NCI-H510A (cell line): ENCODE measurements around the gene C2CD4D.
"Not testable (repeated sequence)": the region's sequence is repeated elsewhere in the genome, so short reads cannot be mapped to it uniquely, and the experiment has no call there.

Experiments used
- DNase-seq: peaks from one replicate; lab custom pipeline; 2025; lab: John Stamatoyannopoulos, UW

The C2CD4D gene

DNA sequence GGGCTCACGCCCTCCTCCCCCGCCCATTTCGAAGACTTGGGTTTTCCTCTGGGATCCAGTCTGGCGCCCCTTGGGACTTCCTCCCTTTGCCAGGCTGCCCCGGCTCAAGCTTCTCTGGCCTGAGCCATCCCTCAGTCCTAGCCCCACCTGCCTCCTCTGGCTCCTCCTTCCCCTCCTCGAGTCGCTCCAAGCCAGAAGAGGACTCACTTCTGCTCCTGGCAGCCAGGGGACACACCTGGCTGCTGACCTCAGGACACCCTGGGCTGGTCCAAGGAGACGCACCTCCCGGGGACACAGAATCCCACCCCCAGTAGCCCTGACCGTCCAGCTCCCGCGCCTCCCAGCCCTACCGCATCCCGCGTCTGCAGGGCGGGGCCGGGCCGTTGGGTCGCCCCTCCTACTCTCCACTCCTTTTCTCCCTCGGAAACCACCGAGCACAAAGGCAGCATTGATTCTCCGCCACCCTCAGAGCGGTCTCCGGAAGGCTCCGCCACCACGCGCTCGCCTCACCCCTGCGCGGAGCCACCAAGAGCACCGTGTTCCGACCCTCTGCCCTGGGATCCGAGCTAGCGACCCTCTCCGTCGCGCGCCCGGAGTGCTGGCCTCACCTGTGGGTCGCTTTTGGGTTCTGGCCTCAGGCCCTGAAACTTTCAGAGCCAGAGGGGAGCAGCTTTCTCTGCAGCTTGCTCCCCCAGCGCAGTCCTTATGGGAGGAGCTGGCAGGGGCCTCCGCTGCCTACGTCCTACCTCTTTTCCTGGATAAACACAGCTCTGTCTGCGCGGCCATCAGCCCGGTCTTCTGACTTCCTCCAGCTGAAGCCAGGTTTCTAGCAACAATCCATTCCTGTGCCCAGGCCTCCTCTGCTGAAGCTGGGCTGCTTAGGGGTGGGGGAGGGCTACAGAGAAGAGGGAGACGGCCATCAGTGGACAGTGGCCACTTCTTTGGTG lies at the start of gene C2CD4D:
TSS of gene C2CD4D (minus strand) at position 364 of the 947 bp plus-strand sequence. CDS start 831 bp downstream, outside the sequence.
- DNase-seq: peak; percentile 78

DNA sequence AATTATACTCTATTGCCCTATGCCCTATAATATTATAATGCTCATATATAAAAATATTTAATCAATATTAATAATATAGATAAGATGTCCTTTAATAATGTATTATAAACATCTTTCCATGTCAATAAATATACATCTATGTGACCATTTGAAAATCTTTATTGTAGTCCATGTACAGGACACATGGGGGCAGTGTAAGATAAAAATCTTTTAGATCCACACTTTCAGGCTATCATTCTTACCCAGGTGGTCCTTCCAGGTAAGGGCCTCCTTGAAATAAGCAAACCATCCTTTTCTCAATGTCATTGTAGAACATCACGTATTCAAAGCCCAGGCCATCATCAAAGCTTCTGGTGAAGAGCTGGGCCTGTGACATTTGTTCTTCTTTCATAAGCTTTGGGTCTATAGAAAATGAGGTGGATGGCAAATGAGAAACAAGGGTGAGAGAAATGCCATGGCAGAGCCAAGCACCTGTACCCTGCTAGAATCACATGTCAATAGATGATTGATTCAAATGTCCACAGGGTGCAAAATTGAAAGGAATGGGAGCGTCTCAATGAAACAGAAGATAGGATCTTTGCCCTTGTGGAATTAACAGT lies 49.5 kb upstream of the C2CD4D start:
- DNase-seq: no peak

DNA sequence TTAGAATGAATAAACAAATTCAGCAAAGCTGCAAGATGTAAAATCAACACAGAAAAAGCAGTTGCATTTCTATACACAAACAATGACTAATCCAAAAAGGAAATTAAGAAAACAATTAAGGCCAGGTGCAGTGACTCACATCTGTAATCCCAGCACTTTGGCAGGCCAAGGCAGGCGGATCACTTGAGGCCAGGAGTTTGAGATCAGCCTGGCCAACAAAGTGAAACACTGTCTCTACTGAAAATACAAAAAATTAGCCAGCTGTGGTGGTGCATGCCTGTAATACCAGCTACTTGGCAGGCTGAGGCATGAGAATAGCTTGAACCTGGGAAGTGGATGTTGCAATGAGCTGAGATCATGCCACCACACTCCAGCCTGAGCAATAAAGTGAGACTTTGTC lies 47.4 kb upstream of the C2CD4D start:
- no peak for DNase-seq

DNA sequence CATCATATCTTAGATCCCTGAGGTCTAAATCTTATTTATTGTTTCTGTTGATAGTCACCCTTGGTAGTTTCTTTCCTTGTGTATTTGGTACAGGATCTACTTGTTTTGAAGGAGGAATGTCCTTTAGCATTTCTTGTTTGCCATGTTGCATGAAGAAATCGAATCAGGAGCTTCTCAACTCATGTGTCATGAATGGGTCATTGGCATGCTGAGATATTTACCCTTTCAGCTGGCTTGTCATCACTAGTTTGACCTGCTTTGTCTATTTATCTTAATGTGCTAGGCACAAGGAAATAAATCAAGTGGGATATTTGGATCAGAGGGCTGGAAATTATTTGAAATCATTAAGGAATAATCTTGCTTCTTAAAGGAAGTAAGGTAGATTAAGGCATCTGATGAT lies 45.9 kb upstream of the C2CD4D start:
- DNase-seq: no peak

DNA sequence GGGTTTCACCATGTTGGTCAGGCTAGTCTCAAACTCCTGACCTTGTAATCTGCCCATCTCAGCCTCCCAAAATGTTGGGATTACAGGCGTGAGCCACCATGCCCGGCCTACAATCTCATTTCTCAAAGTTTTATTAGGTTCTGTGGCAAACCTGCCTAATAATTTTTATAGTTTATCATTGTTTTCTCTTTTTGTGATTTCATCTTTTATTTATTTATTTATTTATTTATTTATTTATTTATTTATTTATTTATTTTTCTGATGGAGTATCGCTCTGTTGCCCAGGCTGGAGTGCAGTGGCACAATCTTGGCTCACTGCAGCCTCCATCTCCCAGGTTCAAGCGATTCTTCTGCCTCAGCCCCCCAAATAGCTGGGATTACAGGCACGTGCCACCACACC lies 45.3 kb upstream of the C2CD4D start:
- not testable (repeated sequence) for DNase-seq

DNA sequence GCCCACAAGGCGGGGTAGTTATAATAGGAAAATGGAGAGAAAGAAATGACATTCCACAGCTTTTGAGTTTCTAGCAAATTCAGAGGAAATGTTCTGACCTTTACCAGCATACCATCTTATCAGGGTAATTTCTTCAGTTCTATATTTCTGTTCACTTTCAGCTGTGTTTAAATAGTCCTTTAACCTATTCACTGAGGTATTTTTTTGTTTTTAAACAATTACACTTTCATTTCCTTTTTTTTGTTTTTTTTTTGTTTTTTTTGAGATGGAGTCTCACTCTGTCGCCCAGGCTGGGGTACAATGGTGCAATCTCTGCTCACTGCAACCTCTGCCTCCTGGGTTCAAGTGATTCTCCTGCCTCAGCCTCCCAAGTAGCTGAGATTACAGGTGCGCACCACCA lies 44.8 kb upstream of the C2CD4D start:
- not testable (repeated sequence) for DNase-seq

DNA sequence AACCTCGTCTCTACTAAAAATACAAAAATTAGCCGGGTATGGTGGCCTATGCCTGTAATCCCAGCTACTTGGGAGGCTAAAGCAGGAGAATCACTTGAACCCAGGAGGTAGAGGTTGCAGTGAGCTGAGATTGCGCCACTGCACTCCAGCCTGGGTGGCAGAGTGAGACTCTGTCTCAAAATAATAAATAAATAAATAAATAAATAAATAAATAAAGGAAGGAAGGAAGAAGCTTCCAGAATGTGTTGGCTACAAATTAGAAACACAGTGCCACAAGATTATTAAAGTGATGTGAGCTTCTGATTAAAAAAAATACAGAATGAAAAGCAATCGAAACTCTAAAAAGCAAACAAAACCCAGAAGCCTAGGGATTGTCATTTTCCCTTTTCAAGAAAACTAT lies 44.3 kb upstream of the C2CD4D start:
- not testable (repeated sequence) for DNase-seq

DNA sequence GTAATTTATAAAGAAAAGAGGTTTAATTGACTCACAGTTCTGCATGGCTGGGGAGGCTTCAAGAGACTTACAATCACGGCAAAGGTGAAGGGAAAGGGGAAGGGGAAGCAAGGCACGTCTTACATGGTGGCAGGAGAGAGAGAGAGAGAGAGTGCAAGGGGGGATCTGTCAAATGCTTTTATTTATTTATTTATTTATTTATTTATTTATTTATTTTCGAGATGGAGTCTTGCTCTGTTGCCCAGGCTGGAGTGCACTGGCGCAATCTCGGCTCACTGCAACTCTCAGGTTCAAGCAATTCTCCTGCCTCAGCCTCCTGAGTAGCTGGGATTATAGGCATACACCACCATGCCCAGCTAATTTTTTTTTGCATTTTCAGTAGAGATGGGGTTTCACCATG lies 43.3 kb upstream of the C2CD4D start:
- not testable (repeated sequence) for DNase-seq

DNA sequence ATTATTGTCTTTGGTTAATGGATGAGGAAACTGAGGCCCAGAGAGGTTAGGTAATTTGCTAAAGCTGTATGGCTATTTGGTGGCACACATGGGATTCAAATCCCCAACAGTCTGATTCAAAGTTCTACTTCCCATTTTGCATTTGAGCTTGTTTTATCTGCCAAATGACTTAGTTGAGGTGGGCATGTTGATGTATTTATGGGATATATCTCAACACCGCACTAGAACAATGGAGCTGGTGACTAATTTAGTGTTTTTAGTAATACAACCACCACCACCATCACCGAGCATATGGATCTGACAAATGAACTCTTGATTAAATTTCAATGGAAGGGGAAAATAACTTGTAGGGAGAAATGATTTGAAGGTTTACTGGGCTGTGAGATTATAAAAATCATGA lies 42.8 kb upstream of the C2CD4D start:
- no peak for DNase-seq

DNA sequence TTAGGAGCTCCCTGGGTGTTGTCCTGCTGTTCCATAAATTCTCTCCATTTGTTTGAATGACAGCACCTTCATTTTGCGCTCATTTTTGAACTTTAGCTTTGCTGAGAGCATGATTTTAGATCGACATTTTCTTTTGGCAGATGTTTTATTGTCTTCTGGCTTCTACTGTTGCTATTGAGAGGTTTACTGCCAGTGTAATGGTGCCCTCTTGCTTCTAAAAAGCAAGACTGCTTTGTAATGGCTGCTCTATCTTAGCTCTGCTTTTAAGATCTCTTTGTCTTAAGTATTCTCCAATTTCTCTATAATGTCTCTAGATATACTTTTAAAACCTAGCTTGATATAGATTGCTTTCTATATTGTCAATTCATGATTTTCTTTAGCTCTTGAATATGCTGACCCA lies 41.9 kb upstream of the C2CD4D start:
- DNase-seq: no peak

DNA sequence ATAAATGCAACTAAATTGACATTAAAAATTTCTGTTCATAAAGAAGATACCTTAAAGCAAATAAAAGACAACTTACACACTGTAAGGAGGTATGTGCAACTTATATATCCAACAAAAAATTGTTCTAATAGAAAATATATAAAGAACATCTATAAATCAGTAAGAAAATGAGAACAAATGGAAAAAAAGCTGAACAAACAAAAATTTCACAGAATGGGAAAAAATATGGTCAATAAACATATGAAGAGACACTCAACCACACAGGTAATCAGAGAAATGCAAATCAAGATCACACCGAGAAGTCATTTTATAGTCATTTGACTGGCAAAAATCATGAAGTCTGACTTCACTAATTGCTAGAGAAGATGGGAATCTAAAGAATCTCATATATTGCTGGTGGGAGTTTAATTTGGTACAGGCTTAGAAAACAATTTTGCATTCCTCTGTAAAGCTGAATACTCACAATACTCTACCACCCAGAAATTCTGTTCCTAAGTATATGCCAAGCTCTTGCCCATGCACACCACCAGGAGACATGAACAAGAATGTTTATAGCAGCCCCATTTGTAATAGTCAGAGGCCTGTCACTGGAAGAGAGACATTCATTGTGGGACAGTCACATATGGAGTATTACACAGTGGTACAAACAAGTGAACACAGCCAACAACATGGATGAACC lies 35.9 kb upstream of the C2CD4D start:
- DNase-seq: no peak

DNA sequence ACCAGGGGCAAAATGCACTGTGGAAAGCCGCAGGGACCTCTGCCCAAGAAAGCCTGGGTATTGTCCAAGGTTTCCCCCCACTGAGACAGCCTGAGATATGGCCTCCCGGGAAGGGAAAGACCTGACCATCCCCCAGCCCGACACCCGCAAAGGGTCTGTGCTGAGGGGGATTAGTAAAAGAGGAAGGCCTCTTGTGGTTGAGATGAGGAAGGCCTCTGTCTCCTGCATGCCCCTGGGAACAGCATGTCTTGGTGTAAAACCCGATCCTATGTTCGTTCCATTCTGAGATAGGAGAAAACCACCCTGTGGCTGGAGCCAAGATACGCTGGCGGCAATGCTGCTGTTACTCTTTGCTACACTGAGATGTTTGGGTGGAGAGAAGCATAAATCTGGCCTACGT lies 33.2 kb upstream of the C2CD4D start:
- not testable (repeated sequence) for DNase-seq

DNA sequence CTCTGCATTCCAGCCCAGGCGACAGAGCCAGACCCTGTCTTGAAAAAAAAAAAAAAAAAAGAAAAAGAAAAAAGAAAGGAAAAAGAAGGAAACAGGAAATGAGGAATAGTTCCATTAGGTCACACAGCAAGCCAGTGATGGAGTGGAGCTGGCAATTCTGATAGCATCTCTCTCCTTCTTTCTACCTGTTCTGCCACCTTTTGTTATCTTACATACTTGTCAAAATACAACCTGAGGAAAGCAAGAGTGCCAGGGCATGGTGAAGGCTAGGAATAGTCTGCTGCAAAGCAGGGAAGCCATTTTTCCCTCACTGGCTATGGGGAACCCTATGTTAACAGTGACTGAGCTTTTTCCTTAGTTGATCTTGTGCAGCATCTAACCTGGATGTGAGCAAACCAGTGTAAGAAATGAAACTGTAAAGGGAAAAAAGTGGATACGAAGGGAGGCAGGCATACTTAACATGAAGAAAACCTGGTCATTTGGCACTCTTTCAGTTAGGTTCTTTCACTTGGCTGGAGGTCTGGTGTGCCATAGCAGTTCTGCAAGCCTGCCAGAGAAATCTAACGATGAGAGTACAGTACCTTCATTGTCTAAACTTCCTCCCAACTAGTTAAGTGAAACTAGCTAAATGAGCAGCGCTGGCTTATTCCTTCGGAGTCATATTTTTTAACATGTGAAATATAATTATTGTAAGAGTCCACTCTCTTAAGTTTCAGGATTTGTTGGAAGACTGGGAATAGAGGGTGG lies 31.8 kb upstream of the C2CD4D start:
- DNase-seq: no peak

DNA sequence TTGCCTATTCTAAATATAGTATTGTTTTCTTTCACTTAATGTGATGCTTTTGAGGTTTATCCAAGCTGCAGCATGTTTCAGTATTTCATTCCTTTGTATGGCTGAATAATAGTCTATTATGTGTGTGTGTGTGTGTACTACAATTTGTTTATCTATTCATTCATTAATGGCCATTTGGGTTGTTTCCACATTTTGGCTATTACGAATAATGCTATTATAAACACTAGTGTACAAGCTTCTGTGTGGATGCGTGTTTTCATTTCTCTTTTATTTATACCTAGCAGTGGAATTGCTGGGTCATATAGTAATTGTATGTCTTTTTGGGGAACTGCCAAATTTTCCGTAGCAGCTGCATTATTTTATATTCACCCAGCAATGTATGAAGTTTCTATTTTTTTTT lies 28.9 kb upstream of the C2CD4D start:
- no peak for DNase-seq

DNA sequence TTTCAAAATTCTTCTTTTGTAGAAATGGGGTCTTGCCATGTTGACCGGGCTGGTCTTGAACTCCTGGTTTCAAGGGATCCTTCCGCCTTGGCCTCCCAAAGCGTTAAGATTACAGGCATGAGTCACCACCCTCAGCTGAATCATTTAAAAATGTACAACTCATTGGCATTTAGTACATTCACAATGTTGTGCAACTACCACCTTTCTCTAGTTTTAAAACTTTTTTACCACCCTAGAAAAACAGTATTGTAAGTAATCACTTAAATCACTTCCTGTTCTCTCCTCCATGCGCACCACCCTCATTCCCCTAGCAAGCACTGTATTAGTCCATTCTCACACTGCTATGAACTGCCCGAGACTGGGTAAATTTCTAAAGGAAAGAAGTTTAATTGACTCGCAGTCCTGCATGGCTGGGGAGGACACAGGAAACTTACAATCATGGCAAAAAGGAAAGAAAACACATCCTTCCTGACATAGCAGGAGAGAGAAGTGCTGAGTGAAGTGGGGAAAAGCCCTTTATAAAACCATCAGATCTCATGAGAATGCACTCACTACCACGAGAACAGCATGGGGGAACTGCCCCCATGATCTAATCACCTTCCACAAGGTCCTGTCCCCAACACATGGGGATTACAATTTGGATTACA lies 28.3 kb upstream of the C2CD4D start:
- DNase-seq: no peak

DNA sequence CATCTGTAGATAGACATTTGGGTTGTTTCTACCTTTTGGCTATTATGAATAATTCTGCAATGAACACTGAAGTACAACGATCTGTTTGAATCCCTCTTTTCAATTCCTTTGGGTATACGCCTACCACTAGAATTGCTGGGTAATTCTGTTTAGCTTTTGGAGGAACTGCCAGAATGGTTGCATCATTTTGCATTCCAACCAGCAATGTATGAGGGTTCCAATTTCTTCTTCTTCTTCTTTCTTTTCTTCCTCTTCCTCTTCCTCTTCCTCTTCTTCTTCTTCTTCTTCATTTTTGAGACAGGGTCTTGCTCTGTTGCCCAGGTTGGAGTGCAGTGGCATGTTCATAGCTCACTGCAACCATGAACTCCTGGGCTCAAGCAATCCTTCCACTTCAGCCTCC lies 27.7 kb upstream of the C2CD4D start:
- DNase-seq: no peak

DNA sequence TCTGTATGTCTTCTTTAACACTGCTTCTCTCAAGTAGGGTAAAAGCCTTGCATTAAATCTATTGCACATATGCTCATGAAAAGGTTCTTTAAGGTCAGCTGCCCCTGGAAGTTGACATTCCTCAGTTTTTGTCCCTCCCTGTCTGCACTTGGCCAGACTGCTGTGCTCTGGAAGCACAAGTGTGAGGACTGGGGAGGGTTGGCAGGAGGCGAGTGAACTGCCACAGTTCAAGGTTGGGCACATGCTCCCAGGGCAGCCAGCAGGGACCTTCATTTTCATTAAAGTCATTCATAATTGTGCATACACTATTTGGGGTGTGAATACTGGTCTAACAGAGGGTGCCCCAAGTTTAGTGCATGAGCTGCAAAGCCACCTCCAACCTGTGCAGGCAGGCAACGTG lies 24.8 kb upstream of the C2CD4D start:
- no peak for DNase-seq

DNA sequence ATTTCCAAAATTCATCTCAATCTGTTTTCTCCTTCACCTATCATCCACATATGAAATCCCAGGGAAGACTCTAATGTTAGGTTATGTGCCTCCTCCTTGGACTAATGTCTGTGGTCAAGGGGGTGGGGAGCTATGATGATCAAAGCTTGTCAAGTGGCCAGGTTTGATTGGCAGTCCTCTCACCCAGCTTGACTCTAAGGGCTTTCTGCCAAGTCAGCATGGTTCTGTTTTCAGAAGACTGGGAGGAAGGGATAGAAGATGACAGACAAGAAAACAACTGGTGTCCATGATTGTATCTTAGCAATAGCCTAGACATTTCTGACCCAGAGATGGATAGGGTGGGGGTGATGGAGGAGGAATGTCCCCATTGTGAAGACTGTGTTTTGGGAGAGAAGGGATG lies 23.0 kb upstream of the C2CD4D start:
- DNase-seq: no peak

DNA sequence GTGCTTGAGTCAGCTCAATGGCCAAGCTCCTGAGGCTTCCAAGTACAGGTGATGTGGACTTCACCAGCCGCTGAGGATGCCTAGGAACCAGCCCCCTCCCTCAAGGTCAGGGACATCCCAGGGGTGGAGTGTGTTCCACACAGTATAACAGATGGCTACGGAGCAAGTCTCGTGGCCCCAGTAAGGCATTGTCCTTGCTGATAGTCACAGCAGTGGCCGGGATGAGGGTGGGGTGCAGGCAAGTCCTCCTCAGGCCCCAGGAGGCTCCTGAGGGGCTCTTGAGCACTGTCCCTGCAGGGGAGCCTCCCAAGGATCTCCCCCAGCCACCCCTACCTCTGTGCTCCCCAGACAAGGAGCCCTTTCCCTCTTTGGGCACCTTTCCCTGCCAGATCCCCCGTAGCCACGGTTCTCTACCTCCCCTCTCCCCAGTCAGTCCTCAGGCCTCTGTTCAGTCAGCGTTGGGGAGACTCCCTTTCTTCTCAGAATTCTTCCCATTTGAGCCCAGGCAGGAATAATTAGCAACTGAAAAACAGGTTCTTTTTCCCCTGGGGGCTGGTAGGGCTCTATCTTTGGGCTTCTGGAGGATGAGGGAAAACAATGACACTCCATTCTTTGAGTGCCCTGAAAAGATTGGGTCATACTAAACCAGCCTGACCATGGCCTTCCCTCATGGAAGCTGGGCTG lies 21.0 kb upstream of the C2CD4D start:
- DNase-seq: no peak

DNA sequence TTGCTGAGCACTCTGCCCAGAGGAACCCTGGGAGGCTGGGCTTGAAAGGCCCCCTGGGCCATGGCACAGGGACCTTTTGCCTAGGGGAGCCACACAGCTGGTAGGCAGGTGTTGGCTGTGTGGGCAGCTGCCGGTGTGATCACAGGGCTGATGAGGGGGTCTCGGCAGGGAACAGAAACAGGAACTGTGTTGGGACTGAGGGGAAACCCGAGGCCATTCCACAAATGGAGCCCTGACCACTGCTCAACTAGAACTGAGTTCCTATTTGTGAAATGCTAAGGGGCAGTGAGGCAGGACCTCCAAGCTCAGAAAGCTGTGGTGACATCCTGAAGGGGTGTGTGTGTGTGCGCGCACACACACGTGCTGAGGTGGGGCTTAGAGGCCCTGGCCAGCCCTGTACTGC lies 20.3 kb upstream of the C2CD4D start:
- no peak for DNase-seq
